ENCODE results near the gene CDH15.

CDH15 gene

DNA sequence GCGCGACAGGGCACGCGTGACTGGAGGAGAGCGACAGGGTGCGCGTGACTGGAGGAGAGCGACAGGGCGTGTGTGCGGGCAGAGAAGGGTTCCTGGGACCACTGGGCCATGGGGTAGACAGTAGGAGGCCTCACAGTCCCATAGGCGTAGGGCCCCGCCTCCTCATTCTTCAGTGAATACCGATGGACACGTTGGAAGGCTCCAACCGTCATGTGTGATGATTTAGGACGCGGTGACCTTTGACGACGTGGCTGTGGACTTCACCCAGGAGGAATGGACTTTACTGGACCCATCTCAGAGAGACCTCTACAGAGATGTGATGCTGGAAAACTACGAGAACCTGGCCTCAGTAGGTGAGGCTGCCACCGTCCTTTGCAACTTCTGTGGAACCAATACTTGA lies 51.4 kb downstream of the CDH15 start:
- no peaks in the 10 kb centered on the region for H3K36me3 ChIP-seq (replicated peaks; ENCODE audit: insufficient read depth, low read length)
- no peak overlapping the region for H2AFZ ChIP-seq (ENCODE audit: low read length)
- H3K9me3 ChIP-seq (replicated peaks; ENCODE audit: insufficient read depth, low read length), result no peaks in the 10 kb centered on the region
- no peaks in the 10 kb centered on the region for H3K9me2 ChIP-seq (replicated peaks; ENCODE audit: insufficient read depth, low read length)
- H4K20me1 ChIP-seq (ENCODE audit: insufficient read depth, low read length), result no peaks in the 10 kb centered on the region
- no peak overlapping the region for H3K4me3 ChIP-seq (ENCODE audit: low read length)
- H3K9ac ChIP-seq (ENCODE audit: low read length), result no peak overlapping the region
- TF ChIP-seq EZH2 (optimal IDR thresholded peaks at IDR 0.05; ENCODE audit: low read depth, low read length) (no peak), EZH2phosphoT487 (IDR thresholded peaks at IDR 0.05; ENCODE audit: low read length) (no peak)
- TF ChIP-seq, protein P1, sequence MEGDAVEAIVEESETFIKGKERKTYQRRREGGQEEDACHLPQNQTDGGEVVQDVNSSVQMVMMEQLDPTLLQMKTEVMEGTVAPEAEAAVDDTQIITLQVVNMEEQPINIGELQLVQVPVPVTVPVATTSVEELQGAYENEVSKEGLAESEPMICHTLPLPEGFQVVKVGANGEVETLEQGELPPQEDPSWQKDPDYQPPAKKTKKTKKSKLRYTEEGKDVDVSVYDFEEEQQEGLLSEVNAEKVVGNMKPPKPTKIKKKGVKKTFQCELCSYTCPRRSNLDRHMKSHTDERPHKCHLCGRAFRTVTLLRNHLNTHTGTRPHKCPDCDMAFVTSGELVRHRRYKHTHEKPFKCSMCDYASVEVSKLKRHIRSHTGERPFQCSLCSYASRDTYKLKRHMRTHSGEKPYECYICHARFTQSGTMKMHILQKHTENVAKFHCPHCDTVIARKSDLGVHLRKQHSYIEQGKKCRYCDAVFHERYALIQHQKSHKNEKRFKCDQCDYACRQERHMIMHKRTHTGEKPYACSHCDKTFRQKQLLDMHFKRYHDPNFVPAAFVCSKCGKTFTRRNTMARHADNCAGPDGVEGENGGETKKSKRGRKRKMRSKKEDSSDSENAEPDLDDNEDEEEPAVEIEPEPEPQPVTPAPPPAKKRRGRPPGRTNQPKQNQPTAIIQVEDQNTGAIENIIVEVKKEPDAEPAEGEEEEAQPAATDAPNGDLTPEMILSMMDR (IDR thresholded peaks at IDR 0.05; ENCODE audit: low read length), result no peak
- 0 out of 2 replicates have a peak, but pooled peaks cover 1% of the 10 kb centered on the region for H3K79me2 ChIP-seq (ENCODE audit: low read length)
- H3K4me1 ChIP-seq (ENCODE audit: low read length), result no peaks in the 10 kb centered on the region
- H3K27ac ChIP-seq (ENCODE audit: low read length), result no peak overlapping the region
- no peak for DNase-seq
- no peak overlapping the region for H3K4me2 ChIP-seq (ENCODE audit: low read depth, low read length)
- no peaks in the 10 kb centered on the region for H3K27me3 ChIP-seq (replicated peaks; ENCODE audit: insufficient read depth, low read length)
- no peaks in the 10 kb centered on the region for H3F3A ChIP-seq (ENCODE audit: insufficient read depth, low read length)

DNA sequence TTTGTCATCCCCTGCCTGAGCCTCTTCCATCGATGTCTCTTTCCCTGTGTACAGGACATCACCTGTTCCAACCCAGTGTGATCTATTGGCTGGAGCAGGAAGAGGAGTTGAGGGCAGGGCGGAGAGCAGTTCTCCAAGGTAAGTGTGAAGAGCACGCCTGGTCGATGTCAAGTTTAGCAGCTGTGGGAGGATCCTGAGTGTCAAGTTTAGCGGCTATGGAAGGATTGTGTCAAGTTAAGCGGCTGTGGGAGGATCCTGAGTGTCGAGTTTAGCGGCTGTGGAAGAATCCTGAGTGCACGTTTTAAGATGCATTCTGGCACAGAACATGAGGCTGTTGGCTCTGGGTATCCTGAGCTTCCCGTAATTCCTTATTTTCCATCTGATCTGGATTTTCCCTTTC lies 53.1 kb downstream of the CDH15 start:
- H3K4me2 ChIP-seq (ENCODE audit: low read depth, low read length), result no peak overlapping the region
- no peaks in the 10 kb centered on the region for H4K20me1 ChIP-seq (ENCODE audit: insufficient read depth, low read length)
- H3K4me3 ChIP-seq (ENCODE audit: low read length), result no peak overlapping the region
- H3K9ac ChIP-seq (ENCODE audit: low read length), result no peak overlapping the region
- DNase-seq, result no peak
- no peaks in the 10 kb centered on the region for H3F3A ChIP-seq (ENCODE audit: insufficient read depth, low read length)
- H3K36me3 ChIP-seq (replicated peaks; ENCODE audit: insufficient read depth, low read length), result no peaks in the 10 kb centered on the region
- H3K79me2 ChIP-seq (ENCODE audit: low read length), result no peaks in the 10 kb centered on the region
- TF ChIP-seq, protein P1 (IDR thresholded peaks at IDR 0.05; ENCODE audit: low read length), result no peak
- TF ChIP-seq EZH2 (optimal IDR thresholded peaks at IDR 0.05; ENCODE audit: low read depth, low read length) (no peak), EZH2phosphoT487 (IDR thresholded peaks at IDR 0.05; ENCODE audit: low read length) (no peak)
- no peak overlapping the region for H3K27ac ChIP-seq (ENCODE audit: low read length)
- H3K27me3 ChIP-seq (replicated peaks; ENCODE audit: insufficient read depth, low read length), result no peaks in the 10 kb centered on the region
- no peaks in the 10 kb centered on the region for H3K9me2 ChIP-seq (replicated peaks; ENCODE audit: insufficient read depth, low read length)
- no peaks in the 10 kb centered on the region for H3K9me3 ChIP-seq (replicated peaks; ENCODE audit: insufficient read depth, low read length)
- no peaks in the 10 kb centered on the region for H3K4me1 ChIP-seq (ENCODE audit: low read length)
- no peak overlapping the region for H2AFZ ChIP-seq (ENCODE audit: low read length)

DNA sequence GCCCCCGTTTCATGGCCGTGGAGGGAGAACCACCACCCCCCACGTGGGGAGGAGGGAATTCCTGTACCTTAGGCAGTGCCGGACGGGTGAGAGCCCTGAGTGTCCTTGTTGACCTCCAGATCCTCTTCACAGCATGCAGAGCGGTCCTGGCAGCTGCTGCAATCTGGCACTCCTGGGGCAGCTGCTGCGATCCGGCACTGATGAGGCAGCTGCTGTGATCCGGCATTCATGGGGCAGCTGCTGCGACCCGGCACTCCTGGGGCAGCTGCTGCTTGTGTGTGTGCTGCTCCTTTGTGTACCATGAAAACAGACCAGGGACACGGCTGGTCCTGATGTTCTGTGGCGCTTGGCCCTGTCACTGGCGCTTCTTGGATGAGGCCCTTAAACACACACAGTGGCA lies 58.7 kb downstream of the CDH15 start:
- Histone ChIP-seq H3K9me2 (replicated peaks; ENCODE audit: insufficient read depth, low read length) (no peaks in the 10 kb centered on the region), H3K36me3 (replicated peaks; ENCODE audit: insufficient read depth, low read length) (no peaks in the 10 kb centered on the region), H4K20me1 (ENCODE audit: insufficient read depth, low read length) (no peaks in the 10 kb centered on the region), H3K4me1 (ENCODE audit: low read length) (no peaks in the 10 kb centered on the region), H3K4me2 (ENCODE audit: low read depth, low read length) (no peak overlapping the region), H3F3A (ENCODE audit: insufficient read depth, low read length) (no peaks in the 10 kb centered on the region), H2AFZ (ENCODE audit: low read length) (no peak overlapping the region), H3K4me3 (ENCODE audit: low read length) (no peak overlapping the region), H3K27me3 (replicated peaks; ENCODE audit: insufficient read depth, low read length) (no peaks in the 10 kb centered on the region), H3K27ac (ENCODE audit: low read length) (no peak overlapping the region), H3K9me3 (replicated peaks; ENCODE audit: insufficient read depth, low read length) (no peaks in the 10 kb centered on the region), H3K79me2 (ENCODE audit: low read length) (no peaks in the 10 kb centered on the region), H3K9ac (ENCODE audit: low read length) (no peak overlapping the region)
- no peak for DNase-seq
- TF ChIP-seq, protein P1 (IDR thresholded peaks at IDR 0.05; ENCODE audit: low read length), result no peak
- no peak for TF ChIP-seq EZH2 (optimal IDR thresholded peaks at IDR 0.05; ENCODE audit: low read depth, low read length)
- TF ChIP-seq EZH2phosphoT487 (IDR thresholded peaks at IDR 0.05; ENCODE audit: low read length), result no peak
